ENCODE results near the gene NEK9. TPM values are rescaled to one million over a fixed set of nuclear protein-coding genes. Genes with fewer than 3 reads are reported as not detected.

NEK9 gene
- total RNA-seq, 4 donors from 2014 or later: 76.1 to 109 (median 94.4) TPM

GRCh38 chr14:75041613-75042012 is 85.2 kb downstream of the NEK9 start:
- DNase-seq (ENCODE audit: low spot score in 2 of 2): no peak
- TF ChIP-seq EP300 (IDR thresholded peaks at IDR 0.05) (no peak), CTCF (IDR thresholded peaks at IDR 0.05) (no peak), POLR2A (IDR thresholded peaks at IDR 0.05) (no peak)
- H3K4me1 ChIP-seq: peaks cover 0 to 20% (median 2%) of the 10 kb centered on the region in 4 donors
- no peaks in the 10 kb centered on the region for H3K9me3 ChIP-seq
- WGBS, 2 donors: 91 to 94% methylated on average over 4 of the region's 4 CpGs
- no peaks in the 10 kb centered on the region for H3K27me3 ChIP-seq
- peaks cover 3 to 48% (median 3%) of the 10 kb centered on the region in 3 donors for H3K36me3 ChIP-seq
- no peak overlapping the region for H3K4me3 ChIP-seq
- no peak overlapping the region for H3K27ac ChIP-seq

- no peaks in the 10 kb centered on the region for H3K9me3 ChIP-seq
- no peak overlapping the region for H3K4me3 ChIP-seq
- DNase-seq (ENCODE audit: low spot score in 2 of 2): no peak
- no peaks in the 10 kb centered on the region for H3K27me3 ChIP-seq
- TF ChIP-seq POLR2A (IDR thresholded peaks at IDR 0.05): no peak
- no peak for TF ChIP-seq CTCF (IDR thresholded peaks at IDR 0.05)
- TF ChIP-seq EP300 (IDR thresholded peaks at IDR 0.05): no peak
- peaks cover 0 to 19% (median 2%) of the 10 kb centered on the region in 4 donors for H3K4me1 ChIP-seq
- peaks cover 3 to 53% (median 3%) of the 10 kb centered on the region in 3 donors for H3K36me3 ChIP-seq
- whole genome bisulfite sequencing, 2 donors: 96 to 97% methylated on average over 2 of the region's 2 CpGs
- H3K27ac ChIP-seq: no peak overlapping the region
Measured at GRCh38 chr14:75040959-75041358, 85.9 kb downstream of the NEK9 start.

GRCh38 chr14:75040507-75040906 is 86.3 kb downstream of the NEK9 start:
- H3K27me3 ChIP-seq: no peaks in the 10 kb centered on the region
- DNase-seq (ENCODE audit: low spot score in 2 of 2): no peak
- no peak for TF ChIP-seq POLR2A (IDR thresholded peaks at IDR 0.05)
- TF ChIP-seq EP300 (IDR thresholded peaks at IDR 0.05): no peak
- no peak for TF ChIP-seq CTCF (IDR thresholded peaks at IDR 0.05)
- peaks cover 0 to 16% (median 2%) of the 10 kb centered on the region in 4 donors for H3K4me1 ChIP-seq
- H3K4me3 ChIP-seq: no peak overlapping the region
- WGBS, 2 donors: 82 to 85% methylated on average over 1 of the region's 1 CpG
- H3K27ac ChIP-seq: no peak overlapping the region
- peaks cover 3 to 53% (median 3%) of the 10 kb centered on the region in 3 donors for H3K36me3 ChIP-seq
- H3K9me3 ChIP-seq: no peaks in the 10 kb centered on the region

GRCh38 chr14:75032939-75033338 is 93.9 kb downstream of the NEK9 start:
- TF ChIP-seq POLR2A (IDR thresholded peaks at IDR 0.05): no peak
- TF ChIP-seq EP300 (IDR thresholded peaks at IDR 0.05): no peak
- TF ChIP-seq CTCF (IDR thresholded peaks at IDR 0.05): no peak
- 80 to 90% methylated on average over 2 of the region's 2 CpGs for WGBS, 2 donors
- no peaks in the 10 kb centered on the region for H3K27me3 ChIP-seq
- no peaks in the 10 kb centered on the region for H3K4me1 ChIP-seq
- H3K27ac ChIP-seq: no peak overlapping the region
- H3K36me3 ChIP-seq: peaks cover 3 to 75% (median 5%) of the 10 kb centered on the region in 3 donors
- no peak overlapping the region for H3K4me3 ChIP-seq
- DNase-seq (ENCODE audit: low spot score in 2 of 2): no peak
- no peaks in the 10 kb centered on the region for H3K9me3 ChIP-seq

- no peaks in the 10 kb centered on the region for H3K27me3 ChIP-seq
- 0 to 4% methylated on average over 1 of the region's 1 CpG for WGBS, 2 donors
- peaks cover 2 to 89% (median 3%) of the 10 kb centered on the region in 3 donors for H3K36me3 ChIP-seq
- TF ChIP-seq EP300 (IDR thresholded peaks at IDR 0.05) (no peak), CTCF (IDR thresholded peaks at IDR 0.05) (no peak), POLR2A (IDR thresholded peaks at IDR 0.05) (no peak)
- no peaks in the 10 kb centered on the region for H3K4me1 ChIP-seq
- no peak overlapping the region for H3K4me3 ChIP-seq
- H3K9me3 ChIP-seq: no peaks in the 10 kb centered on the region
- no peak overlapping the region for H3K27ac ChIP-seq
- DNase-seq (ENCODE audit: low spot score in 2 of 2): no peak
Measured at GRCh38 chr14:75030147-75030546, 96.7 kb downstream of the NEK9 start.

Small RNA genes within 50 kb of the gene (small RNA-seq; reads per million reads assigned to genes)
- not detected for gene HIF1AP1

Other genes with a start within 250 kb of the NEK9 start
- gene DLST, start 245.1 kb downstream of the NEK9 start, total RNA-seq: 10 to 100 TPM; 73.5 to 94.8 (median 87.2) TPM
- 10 to 100 TPM in 2 of 4 donors, 1 to 10 TPM in 2; 2.0 to 20.7 (median 7.7) TPM for gene RPS6KL1, start 203.8 kb downstream of the NEK9 start, total RNA-seq
- 10 to 100 TPM; 13.2 to 39.5 (median 18.0) TPM for gene PGF, start 171.5 kb downstream of the NEK9 start, total RNA-seq
- gene EIF2B2, start 124.1 kb downstream of the NEK9 start, total RNA-seq: 10 to 100 TPM; 26.1 to 44.9 (median 36.1) TPM
- gene MLH3, start 75.6 kb downstream of the NEK9 start, total RNA-seq: 10 to 100 TPM; 26.4 to 48.1 (median 36.0) TPM
- 10 to 100 TPM in 2 of 4 donors, 1 to 10 TPM in 2; 4.2 to 24.3 (median 9.9) TPM for gene ACYP1, start 63.0 kb downstream of the NEK9 start, total RNA-seq
- 1 to 10 TPM in 3 of 4 donors, under 1 TPM in 1; 0.78 to 3.1 (median 1.2) TPM for gene ZC2HC1C, start 57.4 kb downstream of the NEK9 start, total RNA-seq
- 100 to 1,000 TPM; 262 to 296 (median 280) TPM for gene TMED10, start 49.6 kb upstream of the NEK9 start, total RNA-seq
- gene FOS, start 151.8 kb upstream of the NEK9 start, total RNA-seq: 1,000 to 10,000 TPM in 1 of 4 donors, 100 to 1,000 TPM in 3; 373 to 1,352 (median 619) TPM